HCT116 (cell line): ENCODE data around the gene TFDP1. TPM values are rescaled to one million over a fixed set of nuclear protein-coding genes. Genes with fewer than 3 reads are reported as not detected.

Experiments
- ATAC-seq: fragments of 200-7000 bp; cut with Tn5 transposase; 2 replicates; pipeline ENCODE4 v1.9.1; 2020; ENCODE audit warnings: mild to moderate bottlenecking, moderate library complexity
- BruUV-seq: library from RNA; stranded (reverse); fragments of 400-500 nt; replicated peaks from 2 replicates; lab custom pipeline; 2021; lab: Mats Ljungman, UMichigan
- CTCF ChIA-PET: fragments of 300-600 bp; sonication (Branson Sonifier 250); formaldehyde crosslinking; loops from one replicate; lab custom pipeline; 2021; ENCODE audit warnings: antibody characterized with exemption; lab: Charles Lee
- POLR2A ChIA-PET: fragments of 300-600, 350-600 bp; sonication (Branson Sonifier 250); formaldehyde crosslinking; loops from one replicate; lab custom pipeline; 2021; ENCODE audit warnings: antibody characterized with exemption; lab: Charles Lee
- RAD21 ChIA-PET, 2 experiments: fragments of 300-600 bp; sonication (Branson Sonifier 250); formaldehyde crosslinking; loops; one replicate each; lab custom pipeline; 2023; ENCODE audit warnings: low total read pairs in 2 of 2; ENCODE audit not compliant: uncharacterized antibody in 2 of 2, unreplicated experiment in 2 of 2, low non-redundant PET in 1 of 2; lab: Charles Lee
- DNase-seq: peaks from one replicate; pipeline ENCODE4 v3.0.0-alpha.2; 2010; ENCODE audit warnings: low read depth, low spot score
- H2AFZ ChIP-seq: fragments of 200-600 bp; shearing (Covaris generic), sonication (generic); 2 replicates; pipeline ENCODE4 v1.6.1; 2017; ENCODE audit warnings: low read depth, mixed run types, mixed read lengths, antibody characterized with exemption, low read length; ENCODE audit not compliant: poor library complexity, severe bottlenecking
- H3K27ac ChIP-seq: 2 replicates; pipeline ENCODE4 v1.5.1; 2012; ENCODE audit warnings: low read depth, low read length
- H3K27me3 ChIP-seq: fragments of 200-600 bp; sonication (generic); 2 replicates; pipeline ENCODE4 v1.6.1; 2016; ENCODE audit warnings: mixed run types, low read length, mixed read lengths; ENCODE audit not compliant: insufficient read depth
- H3K36me3 ChIP-seq, 2 experiments: fragments of 200-500 bp in 1 of 2; fragments of 200-600 bp in 1 of 2; sonication (Bioruptor generic) in 1 of 2; sonication (generic) in 1 of 2; 2 replicates each; pipeline versions ENCODE4 v1.5.1 to v1.6.1; 2014 to 2016; ENCODE audit warnings: low read length in 2 of 2, inconsistent platforms in 1 of 2, mixed read lengths in 1 of 2, mixed run types in 1 of 2; ENCODE audit not compliant: insufficient read depth in 2 of 2, control insufficient read depth in 1 of 2
- H3K4me1 ChIP-seq, 2 experiments: fragments of 200-600 bp in 1 of 2; sonication (generic) in 1 of 2; 2 replicates each; pipeline versions ENCODE4 v1.5.1 to v1.6.1; 2012 to 2017; ENCODE audit warnings: low read length in 2 of 2, inconsistent platforms in 1 of 2, mild to moderate bottlenecking in 1 of 2, mixed read lengths in 1 of 2, mixed run types in 1 of 2, moderate library complexity in 1 of 2; ENCODE audit not compliant: insufficient read depth in 2 of 2, control insufficient read depth in 1 of 2
- H3K4me2 ChIP-seq: fragments of 200-600 bp; sonication (generic); 2 replicates; pipeline ENCODE4 v1.6.1; 2017; ENCODE audit warnings: mixed run types, low read length, mixed read lengths
- H3K4me3 ChIP-seq, 2 experiments: fragments of 200-600 bp in 1 of 2; sonication (generic) in 1 of 2; replicated peaks in 1 of 2; 2 replicates each; pipeline ENCODE4 v1.5.1; 2011 to 2016; ENCODE audit warnings: low read length in 2 of 2, control low read depth in 1 of 2, low read depth in 1 of 2, mild to moderate bottlenecking in 1 of 2, mixed read lengths in 1 of 2, mixed run types in 1 of 2
- H3K79me2 ChIP-seq: fragments of 200-600 bp; sonication (generic); 2 replicates; pipeline ENCODE4 v1.6.1; 2017; ENCODE audit warnings: mild to moderate bottlenecking, mixed run types, low read length, moderate library complexity, mixed read lengths; ENCODE audit not compliant: insufficient read depth
- H3K9ac ChIP-seq: fragments of 200-600 bp; sonication (generic); 2 replicates; pipeline ENCODE4 v1.6.1; 2016; ENCODE audit warnings: low read length, mixed read lengths
- H3K9me2 ChIP-seq: fragments of 200-600 bp; sonication (generic), shearing (Covaris generic); 2 replicates; pipeline ENCODE4 v1.6.1; 2017; ENCODE audit warnings: mixed run types, mild to moderate bottlenecking, moderate library complexity; ENCODE audit not compliant: insufficient read depth
- H3K9me3 ChIP-seq, 2 experiments: fragments of 200-500 bp in 1 of 2; fragments of 200-600 bp in 1 of 2; sonication (Bioruptor generic) in 1 of 2; sonication (generic) in 1 of 2; 2 replicates each; pipeline ENCODE4 v1.6.1; 2014 to 2017; ENCODE audit warnings: low read length in 2 of 2, mixed read lengths in 2 of 2, inconsistent platforms in 1 of 2, low read depth in 1 of 2, mild to moderate bottlenecking in 1 of 2, mixed run types in 1 of 2, moderate library complexity in 1 of 2; ENCODE audit not compliant: control insufficient read depth in 1 of 2, insufficient read depth in 1 of 2
- H4K20me1 ChIP-seq: fragments of 200-600 bp; sonication (generic), shearing (Covaris generic); 2 replicates; pipeline ENCODE4 v1.6.1; 2017; ENCODE audit warnings: mixed run types, mild to moderate bottlenecking, moderate library complexity; ENCODE audit not compliant: insufficient read depth
- FOSL1 ChIP-seq: IDR thresholded peaks from 2 replicates; pipeline ENCODE4 v1.6.1; 2012; ENCODE audit warnings: low read depth
- MAX ChIP-seq: IDR thresholded peaks from 2 replicates; pipeline ENCODE4 v1.6.1; 2012
- POLR2A ChIP-seq: IDR thresholded peaks from 2 replicates; pipeline ENCODE4 v1.7.0; 2011; ENCODE audit warnings: borderline replicate concordance; ENCODE audit not compliant: insufficient read depth, insufficient read length; ENCODE audit errors: extremely low read depth
- POLR2AphosphoS5 ChIP-seq: IDR thresholded peaks from 2 replicates; pipeline ENCODE4 v1.6.1; 2011; ENCODE audit warnings: mild to moderate bottlenecking, low read depth, low read length, moderate library complexity
- REST ChIP-seq: IDR thresholded peaks from 2 replicates; pipeline ENCODE4 v1.6.1; 2012; ENCODE audit warnings: low read depth
- SIN3A ChIP-seq: IDR thresholded peaks from 2 replicates; pipeline ENCODE4 v1.6.1; 2012; ENCODE audit warnings: low read depth
- SP1 ChIP-seq: IDR thresholded peaks from 2 replicates; pipeline ENCODE4 v1.6.1; 2012; ENCODE audit warnings: low read depth
- SRF ChIP-seq: IDR thresholded peaks from 2 replicates; pipeline ENCODE4 v1.6.1; 2012; ENCODE audit warnings: low read depth
- YY1 ChIP-seq: IDR thresholded peaks from 2 replicates; pipeline ENCODE4 v1.6.1; 2011; ENCODE audit warnings: low read length, low read depth, moderate library complexity, mild to moderate bottlenecking; ENCODE audit not compliant: insufficient replicate concordance; ENCODE audit errors: extremely low read depth
- ZBTB33 ChIP-seq: IDR thresholded peaks from 2 replicates; pipeline ENCODE4 v1.6.1; 2011; ENCODE audit warnings: mild to moderate bottlenecking, low read length, moderate library complexity; ENCODE audit not compliant: insufficient replicate concordance; ENCODE audit errors: extremely low read depth
- intact Hi-C: fragments of 100-400 bp; cut with micrococcal nuclease; formaldehyde crosslinking; loops from 2 replicates; pipeline ENCODE4 v1.10.0; 2022
- total RNA-seq: library from RNA; stranded (reverse); gene quantifications from one replicate; pipeline ENCODE4 v1.2.1, GENCODE V29; 2021; ENCODE audit not compliant: unreplicated experiment

Gene TFDP1
- total RNA-seq, 1 experiment from 2014 or later: 169 TPM

GRCh38 chr13:113644800-113645199, 60.2 kb downstream of the TFDP1 start:
- no peaks in the 10 kb centered on the region for H3K9me3 ChIP-seq
- H3K79me2 ChIP-seq: no peaks in the 10 kb centered on the region
- peaks cover 9 to 11% of the 10 kb centered on the region in 2 experiments; a peak in 3 of 4 replicates for H3K4me1 ChIP-seq
- H2AFZ ChIP-seq: no peak overlapping the region
- no peaks in the 10 kb centered on the region for H3K27me3 ChIP-seq
- H3K4me3 ChIP-seq: no peak overlapping the region
- POLR2A ChIA-PET: no interaction called here
- ATAC-seq (no peak), DNase-seq (no peak)
- CTCF ChIA-PET: no interaction called here
- BruUV-seq: no TSS peak
- H3K4me2 ChIP-seq: no peak overlapping the region
- no peak for TF ChIP-seq REST
- TF ChIP-seq POLR2AphosphoS5: no peak
- TF ChIP-seq SIN3A: no peak
- no peak for TF ChIP-seq YY1
- TF ChIP-seq SP1: no peak
- TF ChIP-seq POLR2A: no peak
- no peak overlapping the region for H3K9ac ChIP-seq
- peaks cover 3 to 10% of the 10 kb centered on the region in 2 experiments; a peak in 2 of 4 replicates for H3K36me3 ChIP-seq
- RAD21 ChIA-PET: no interaction called here
- intact Hi-C loops: no loop called here
- no peaks in the 10 kb centered on the region for H3K9me2 ChIP-seq
- no peaks in the 10 kb centered on the region for H4K20me1 ChIP-seq
- H3K27ac ChIP-seq: no peak overlapping the region

GRCh38 chr13:113645329-113645728, 60.8 kb downstream of the TFDP1 start:
- Histone ChIP-seq H3K9ac (no peak overlapping the region), H2AFZ (no peak overlapping the region), H3K27ac (no peak overlapping the region), H3K79me2 (no peaks in the 10 kb centered on the region), H3K4me2 (no peak overlapping the region), H3K4me3 (no peak overlapping the region), H3K4me1 (peaks cover 9 to 11% of the 10 kb centered on the region in 2 experiments; a peak in 3 of 4 replicates), H3K9me2 (no peaks in the 10 kb centered on the region), H3K36me3 (peaks cover 1 to 4% of the 10 kb centered on the region in 2 experiments; a peak in 2 of 4 replicates), H4K20me1 (no peaks in the 10 kb centered on the region), H3K27me3 (no peaks in the 10 kb centered on the region), H3K9me3 (no peaks in the 10 kb centered on the region)
- RAD21 ChIA-PET: no interaction called here
- intact Hi-C loops: no loop called here
- DNase-seq (no peak), ATAC-seq (no peak)
- BruUV-seq: no TSS peak
- CTCF ChIA-PET: no interaction called here
- POLR2A ChIA-PET: no interaction called here
- TF ChIP-seq POLR2A (no peak), FOSL1 (no peak), SRF (no peak), MAX (no peak), REST (no peak), ZBTB33 (no peak)
